Loucy (cell line): ENCODE measurements around the gene MUC6.

Experiments used
- H2AFZ ChIP-seq: fragments of 200-600 bp; sonication (generic); 2 replicates; pipeline ENCODE4 v1.6.0; 2016; ENCODE audit warnings: antibody characterized with exemption, mild to moderate bottlenecking, low read length, moderate library complexity
- H3F3A ChIP-seq: fragments of 200-600 bp; 2 replicates; pipeline ENCODE4 v1.6.0; 2016; ENCODE audit warnings: antibody characterized with exemption, low read depth, mild to moderate bottlenecking
- H3K27me3 ChIP-seq: fragments of 200-600 bp; sonication (generic); 2 replicates; pipeline ENCODE4 v1.6.1; 2014; ENCODE audit warnings: low read length, mild to moderate bottlenecking; ENCODE audit not compliant: insufficient read depth, poor library complexity, severe bottlenecking
- H3K36me3 ChIP-seq: fragments of 200-600 bp; sonication (generic); 2 replicates; pipeline ENCODE4 v1.6.1; 2016; ENCODE audit warnings: low read length; ENCODE audit not compliant: insufficient read depth
- H3K4me1 ChIP-seq: fragments of 200-600 bp; sonication (generic); 2 replicates; pipeline ENCODE4 v1.5.1; 2014; ENCODE audit warnings: low read length, mild to moderate bottlenecking; ENCODE audit not compliant: insufficient read depth, poor library complexity, severe bottlenecking
- H3K4me2 ChIP-seq: fragments of 200-600 bp; sonication (generic); 2 replicates; pipeline ENCODE4 v1.6.0; 2014; ENCODE audit warnings: antibody characterized with exemption, low read length, low read depth, mild to moderate bottlenecking; ENCODE audit not compliant: poor library complexity, severe bottlenecking
- H3K4me3 ChIP-seq: fragments of 200-600 bp; sonication (generic); 2 replicates; pipeline ENCODE4 v1.5.1; 2014; ENCODE audit warnings: low read length, mild to moderate bottlenecking, mixed read lengths; ENCODE audit not compliant: poor library complexity, severe bottlenecking
- H3K79me2 ChIP-seq: fragments of 200-600 bp; sonication (generic); 2 replicates; pipeline ENCODE4 v1.6.1; 2014; ENCODE audit warnings: low read length; ENCODE audit not compliant: insufficient read depth
- H3K9ac ChIP-seq: fragments of 200-600 bp; sonication (generic); 2 replicates; pipeline ENCODE4 v1.6.0; 2014; ENCODE audit warnings: mild to moderate bottlenecking, low read depth, low read length, moderate library complexity; ENCODE audit not compliant: poor library complexity, severe bottlenecking
- H3K9me2 ChIP-seq: fragments of 200-600 bp; sonication (generic); replicated peaks from 2 replicates; pipeline ENCODE4 v1.6.1; 2016; ENCODE audit warnings: low read depth, low read length, mixed read lengths
- H3K9me3 ChIP-seq: fragments of 200-600 bp; sonication (generic); 2 replicates; pipeline ENCODE4 v1.6.1; 2014; ENCODE audit warnings: mild to moderate bottlenecking, antibody characterized with exemption, low read length, low read depth; ENCODE audit not compliant: insufficient read depth
- H4K20me1 ChIP-seq: fragments of 200-600 bp; sonication (generic); 2 replicates; pipeline ENCODE4 v1.6.0; 2014; ENCODE audit warnings: antibody characterized with exemption, low read length, mild to moderate bottlenecking; ENCODE audit not compliant: insufficient read depth, poor library complexity, severe bottlenecking
- CTCF ChIP-seq: fragments of 200-600 bp; sonication (generic); conservative IDR thresholded peaks from 2 replicates; pipeline ENCODE4 v1.5.1; 2014; ENCODE audit warnings: mild to moderate bottlenecking, antibody characterized with exemption, low read length
- EZH2phosphoT487 ChIP-seq: fragments of 200-600 bp; IDR thresholded peaks from 2 replicates; pipeline ENCODE4 v1.6.1; 2018; ENCODE audit warnings: antibody characterized with exemption, mild to moderate bottlenecking, moderate library complexity, borderline replicate concordance

MUC6 gene

GRCh38 chr11:1060852-1061616, 24.5 kb upstream of the MUC6 start:
- no peak for TF ChIP-seq EZH2phosphoT487
- TF ChIP-seq CTCF = no peak
- Histone ChIP-seq H3K4me2 (no peak overlapping the region), H3K79me2 (no peaks in the 10 kb centered on the region), H2AFZ (no peak overlapping the region), H3K27me3 (no peaks in the 10 kb centered on the region), H3F3A (peaks cover 5% of the 10 kb centered on the region), H3K9me2 (no peaks in the 10 kb centered on the region), H3K4me1 (peaks cover 16% of the 10 kb centered on the region), H3K4me3 (no peak overlapping the region), H4K20me1 (no peaks in the 10 kb centered on the region), H3K9ac (no peak overlapping the region), H3K9me3 (no peaks in the 10 kb centered on the region), H3K36me3 (no peaks in the 10 kb centered on the region)

GRCh38 chr11:1060410-1060809, 23.9 kb upstream of the MUC6 start:
- H3K9me3 ChIP-seq = no peaks in the 10 kb centered on the region
- TF ChIP-seq CTCF (no peak), EZH2phosphoT487 (no peak)
- no peaks in the 10 kb centered on the region for H3K79me2 ChIP-seq
- peaks cover 5% of the 10 kb centered on the region for H3F3A ChIP-seq
- H2AFZ ChIP-seq = no peak overlapping the region
- no peak overlapping the region for H3K9ac ChIP-seq
- H3K36me3 ChIP-seq = no peaks in the 10 kb centered on the region
- H3K4me1 ChIP-seq = peaks cover 16% of the 10 kb centered on the region
- H3K9me2 ChIP-seq = no peaks in the 10 kb centered on the region
- no peaks in the 10 kb centered on the region for H3K27me3 ChIP-seq
- H4K20me1 ChIP-seq = no peaks in the 10 kb centered on the region
- no peak overlapping the region for H3K4me2 ChIP-seq
- no peak overlapping the region for H3K4me3 ChIP-seq

GRCh38 chr11:1059759-1060158, 23.2 kb upstream of the MUC6 start:
- Histone ChIP-seq H3K4me2 (no peak overlapping the region), H3F3A (peaks cover 5% of the 10 kb centered on the region), H3K36me3 (no peaks in the 10 kb centered on the region), H4K20me1 (no peaks in the 10 kb centered on the region), H3K9ac (no peak overlapping the region), H2AFZ (no peak overlapping the region), H3K4me3 (no peak overlapping the region), H3K9me2 (no peaks in the 10 kb centered on the region), H3K27me3 (no peaks in the 10 kb centered on the region), H3K79me2 (no peaks in the 10 kb centered on the region), H3K9me3 (no peaks in the 10 kb centered on the region), H3K4me1 (peaks cover 16% of the 10 kb centered on the region)
- TF ChIP-seq EZH2phosphoT487 (no peak), CTCF (no peak)
